Purkinje cell (primary cell): ENCODE data around the gene UACA. TPM values are rescaled to one million over a fixed set of nuclear protein-coding genes. Genes with fewer than 3 reads are reported as not detected.

Experiments
- polyA plus RNA-seq: library from polyadenylated mRNA; unstranded; fragments of >200 nt; fragmentation: Nextera tagmentation; gene quantifications from 2 replicates; pipeline ENCODE4 v1.2.1, GENCODE V29; 2014

The UACA gene, protein sequence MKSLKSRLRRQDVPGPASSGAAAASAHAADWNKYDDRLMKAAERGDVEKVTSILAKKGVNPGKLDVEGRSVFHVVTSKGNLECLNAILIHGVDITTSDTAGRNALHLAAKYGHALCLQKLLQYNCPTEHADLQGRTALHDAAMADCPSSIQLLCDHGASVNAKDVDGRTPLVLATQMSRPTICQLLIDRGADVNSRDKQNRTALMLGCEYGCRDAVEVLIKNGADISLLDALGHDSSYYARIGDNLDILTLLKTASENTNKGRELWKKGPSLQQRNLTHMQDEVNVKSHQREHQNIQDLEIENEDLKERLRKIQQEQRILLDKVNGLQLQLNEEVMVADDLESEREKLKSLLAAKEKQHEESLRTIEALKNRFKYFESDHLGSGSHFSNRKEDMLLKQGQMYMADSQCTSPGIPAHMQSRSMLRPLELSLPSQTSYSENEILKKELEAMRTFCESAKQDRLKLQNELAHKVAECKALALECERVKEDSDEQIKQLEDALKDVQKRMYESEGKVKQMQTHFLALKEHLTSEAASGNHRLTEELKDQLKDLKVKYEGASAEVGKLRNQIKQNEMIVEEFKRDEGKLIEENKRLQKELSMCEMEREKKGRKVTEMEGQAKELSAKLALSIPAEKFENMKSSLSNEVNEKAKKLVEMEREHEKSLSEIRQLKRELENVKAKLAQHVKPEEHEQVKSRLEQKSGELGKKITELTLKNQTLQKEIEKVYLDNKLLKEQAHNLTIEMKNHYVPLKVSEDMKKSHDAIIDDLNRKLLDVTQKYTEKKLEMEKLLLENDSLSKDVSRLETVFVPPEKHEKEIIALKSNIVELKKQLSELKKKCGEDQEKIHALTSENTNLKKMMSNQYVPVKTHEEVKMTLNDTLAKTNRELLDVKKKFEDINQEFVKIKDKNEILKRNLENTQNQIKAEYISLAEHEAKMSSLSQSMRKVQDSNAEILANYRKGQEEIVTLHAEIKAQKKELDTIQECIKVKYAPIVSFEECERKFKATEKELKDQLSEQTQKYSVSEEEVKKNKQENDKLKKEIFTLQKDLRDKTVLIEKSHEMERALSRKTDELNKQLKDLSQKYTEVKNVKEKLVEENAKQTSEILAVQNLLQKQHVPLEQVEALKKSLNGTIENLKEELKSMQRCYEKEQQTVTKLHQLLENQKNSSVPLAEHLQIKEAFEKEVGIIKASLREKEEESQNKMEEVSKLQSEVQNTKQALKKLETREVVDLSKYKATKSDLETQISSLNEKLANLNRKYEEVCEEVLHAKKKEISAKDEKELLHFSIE (N-terminal part only)
- polyA plus RNA-seq: 12.5 and 19.7 TPM in 2 replicates

DNA sequence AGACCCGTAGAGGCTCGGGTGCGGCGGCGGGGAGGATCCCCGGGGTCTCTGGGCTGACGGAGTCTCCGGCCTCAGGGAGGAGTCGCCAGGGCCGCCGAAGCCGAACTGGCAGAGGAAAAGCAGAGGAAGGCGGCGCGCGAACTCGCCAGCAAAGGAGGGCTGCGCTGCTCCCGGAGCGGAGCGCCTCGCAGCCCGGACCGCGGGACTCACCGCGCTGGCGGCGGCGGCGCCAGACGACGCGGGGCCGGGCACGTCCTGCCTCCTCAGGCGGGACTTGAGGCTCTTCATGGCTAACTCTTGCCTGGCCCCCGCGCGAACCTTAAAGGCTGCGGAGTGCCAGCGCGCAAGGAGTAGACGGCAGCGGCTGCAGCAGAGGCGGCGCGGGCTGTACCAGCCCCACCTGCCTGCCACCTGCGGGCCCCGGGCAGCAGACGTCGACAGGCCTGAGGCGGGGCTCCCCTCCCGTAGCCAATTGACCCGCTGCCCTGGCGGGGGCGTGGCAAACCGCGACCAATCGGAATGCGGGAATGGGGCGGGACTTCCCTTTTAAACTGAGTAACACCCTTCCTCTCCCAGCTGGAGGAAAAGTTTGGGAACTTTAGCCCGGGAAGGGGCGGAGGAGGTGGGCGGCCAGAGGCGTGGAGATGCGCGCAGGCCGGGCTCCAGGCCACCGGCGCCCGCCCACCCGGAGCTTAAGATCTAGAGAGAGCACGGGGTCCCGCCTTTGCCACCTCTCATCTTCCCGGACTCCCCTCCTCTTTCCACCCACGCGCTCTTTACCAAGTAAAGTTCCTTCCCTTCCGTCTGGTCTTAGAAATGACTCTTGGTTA, at the start of gene UACA:
Gene UACA, minus strand, starts transcription at position 439 of the 830 bp plus-strand sequence. Its CDS starts 151 bp downstream, at position 288.

Other genes starting within 250 kb of the UACA start
- 7.5 and 8.0 TPM in 2 replicates for gene LARP6, start 90.6 kb upstream of the UACA start, polyA plus RNA-seq
- gene THAP10, start 128.9 kb upstream of the UACA start, polyA plus RNA-seq: 10.6 and 16.7 TPM in 2 replicates
- gene LRRC49, start 129.3 kb upstream of the UACA start, polyA plus RNA-seq: 345 and 399 TPM in 2 replicates